GM12892 (cell line): ENCODE data around the gene KRR1.

Experiments
- POLR2A ChIP-seq: IDR thresholded peaks from 2 replicates; pipeline ENCODE4 v1.6.1; 2011; ENCODE audit warnings: low read depth, low read length, control low read depth
- POLR2AphosphoS5 ChIP-seq: IDR thresholded peaks from 2 replicates; pipeline ENCODE4 v1.6.1; 2011; ENCODE audit warnings: low read depth, low read length, control low read depth

DNA sequence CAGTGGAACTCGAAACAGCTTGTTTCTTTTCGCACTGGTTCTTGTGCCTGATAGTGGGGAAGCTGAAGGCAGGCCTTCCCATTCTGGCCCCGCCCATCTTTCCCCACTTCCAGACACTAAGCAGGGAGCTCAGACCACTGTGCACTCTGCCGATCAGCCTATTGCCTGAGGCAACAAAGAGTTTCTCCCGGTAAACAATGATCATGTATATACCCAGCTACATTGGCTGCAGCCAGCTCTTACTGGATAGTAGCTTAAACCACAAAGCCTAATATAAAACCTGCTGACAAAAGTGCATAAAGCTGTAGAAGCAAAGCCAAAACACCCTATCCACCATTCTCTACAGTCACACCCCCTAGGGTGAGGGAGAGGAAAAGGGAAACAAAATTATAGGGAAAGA is 55.6 kb downstream of the KRR1 start:
- TF ChIP-seq POLR2AphosphoS5 (no peak), POLR2A (no peak)
